Activated CD8-positive, alpha-beta memory T cell treated with anti-CD3 and anti-CD28 coated beads for 1 hour (primary cell): ENCODE results near the gene ABHD4.

Experiments used
- DNase-seq, 2 donors: peaks; one replicate each; pipeline ENCODE4 v3.0.0-alpha.2; 2020; ENCODE audit warnings: low read depth in 1 of 2; ENCODE audit errors: extremely low read depth in 1 of 2

The ABHD4 gene

DNA sequence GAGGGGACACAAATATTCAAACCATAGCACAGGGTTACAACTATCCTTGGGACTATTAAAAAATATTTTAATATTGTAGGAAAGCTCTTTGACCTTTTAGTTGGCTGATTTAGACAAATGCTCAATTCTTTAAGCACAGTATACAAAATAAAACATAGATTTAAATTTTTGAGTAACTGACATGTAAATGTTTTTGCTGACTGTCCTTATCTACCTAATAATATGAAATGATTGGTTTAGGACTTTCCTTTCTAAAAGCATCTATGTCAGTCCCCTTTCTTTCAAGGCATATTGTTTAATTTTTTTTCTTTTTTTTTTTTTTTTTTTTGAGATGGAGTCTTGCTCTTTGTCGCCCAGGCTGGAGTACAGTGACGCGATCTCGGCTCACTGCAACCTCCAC lies 62.6 kb downstream of the ABHD4 start:
- DNase-seq: no peak
